Measurements from ENCODE around the gene CD99.
A peak's percentile ranks its signal among the peaks of the same experiment; 100 is the strongest.
"Not testable (repeated sequence)": the region's sequence is repeated elsewhere in the genome, so short reads cannot be mapped to it uniquely, and the experiment has no call there.

Gene CD99

DNA sequence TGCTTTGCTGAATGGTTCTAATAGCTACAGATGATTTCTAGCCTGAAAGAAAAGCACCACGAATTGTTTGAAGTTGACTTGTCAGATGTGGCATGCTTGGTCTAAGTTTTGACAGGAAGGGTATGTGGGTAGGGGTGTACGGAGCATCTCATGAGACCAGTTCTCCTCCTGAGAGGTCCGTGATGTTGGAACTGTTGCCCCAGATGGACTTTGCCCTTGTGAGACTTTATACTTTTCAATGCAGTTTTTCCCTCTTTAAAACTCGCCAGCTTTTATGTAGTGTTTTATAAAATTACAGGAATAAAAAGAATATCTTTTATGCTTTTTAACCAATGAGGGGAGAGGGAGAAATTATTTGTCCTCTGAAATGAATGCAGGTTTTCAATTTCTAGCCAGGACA, 44.2 kb downstream of the CD99 start:
- H3K27ac ChIP-seq: no peak overlapping the region
- no peak for DNase-seq
- intact Hi-C loops (cut with DNase I; ENCODE audit: low total_unique reads): no loop called here
- H3K9me3 ChIP-seq: no peaks in the 10 kb centered on the region
- TF ChIP-seq, protein P1, sequence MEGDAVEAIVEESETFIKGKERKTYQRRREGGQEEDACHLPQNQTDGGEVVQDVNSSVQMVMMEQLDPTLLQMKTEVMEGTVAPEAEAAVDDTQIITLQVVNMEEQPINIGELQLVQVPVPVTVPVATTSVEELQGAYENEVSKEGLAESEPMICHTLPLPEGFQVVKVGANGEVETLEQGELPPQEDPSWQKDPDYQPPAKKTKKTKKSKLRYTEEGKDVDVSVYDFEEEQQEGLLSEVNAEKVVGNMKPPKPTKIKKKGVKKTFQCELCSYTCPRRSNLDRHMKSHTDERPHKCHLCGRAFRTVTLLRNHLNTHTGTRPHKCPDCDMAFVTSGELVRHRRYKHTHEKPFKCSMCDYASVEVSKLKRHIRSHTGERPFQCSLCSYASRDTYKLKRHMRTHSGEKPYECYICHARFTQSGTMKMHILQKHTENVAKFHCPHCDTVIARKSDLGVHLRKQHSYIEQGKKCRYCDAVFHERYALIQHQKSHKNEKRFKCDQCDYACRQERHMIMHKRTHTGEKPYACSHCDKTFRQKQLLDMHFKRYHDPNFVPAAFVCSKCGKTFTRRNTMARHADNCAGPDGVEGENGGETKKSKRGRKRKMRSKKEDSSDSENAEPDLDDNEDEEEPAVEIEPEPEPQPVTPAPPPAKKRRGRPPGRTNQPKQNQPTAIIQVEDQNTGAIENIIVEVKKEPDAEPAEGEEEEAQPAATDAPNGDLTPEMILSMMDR (IDR thresholded peaks at IDR 0.05): no peak
- H3K4me3 ChIP-seq: no peak overlapping the region
- H3K36me3 ChIP-seq: peaks cover 58 to 73% (median 69%) of the 10 kb centered on the region in 3 donors
- H3K27me3 ChIP-seq: no peaks in the 10 kb centered on the region
- no peaks in the 10 kb centered on the region for H3K4me1 ChIP-seq

DNA sequence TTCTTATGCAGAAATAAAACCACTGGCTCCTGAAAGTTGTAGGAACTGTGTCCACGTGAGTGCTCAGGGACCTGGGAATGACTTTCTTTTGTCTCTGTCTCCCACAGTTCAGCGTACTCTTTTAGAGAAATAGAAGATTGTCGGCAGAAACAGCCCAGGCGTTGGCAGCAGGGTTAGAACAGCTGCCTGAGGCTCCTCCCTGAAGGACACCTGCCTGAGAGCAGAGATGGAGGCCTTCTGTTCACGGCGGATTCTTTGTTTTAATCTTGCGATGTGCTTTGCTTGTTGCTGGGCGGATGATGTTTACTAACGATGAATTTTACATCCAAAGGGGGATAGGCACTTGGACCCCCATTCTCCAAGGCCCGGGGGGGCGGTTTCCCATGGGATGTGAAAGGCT, 49.6 kb downstream of the CD99 start:
- H3K27me3 ChIP-seq: no peaks in the 10 kb centered on the region
- intact Hi-C loops (cut with DNase I; ENCODE audit: low total_unique reads): no loop called here
- H3K4me3 ChIP-seq: no peak overlapping the region
- H3K27ac ChIP-seq: no peak overlapping the region
- DNase-seq: peak in 1 of 2 donors; percentile 46
- peaks cover 0 to 5% (median 0%) of the 10 kb centered on the region in 4 donors for H3K4me1 ChIP-seq
- peaks cover 49 to 54% (median 52%) of the 10 kb centered on the region in 3 donors for H3K36me3 ChIP-seq
- no peaks in the 10 kb centered on the region for H3K9me3 ChIP-seq
- TF ChIP-seq, protein P1 (IDR thresholded peaks at IDR 0.05): no peak

DNA sequence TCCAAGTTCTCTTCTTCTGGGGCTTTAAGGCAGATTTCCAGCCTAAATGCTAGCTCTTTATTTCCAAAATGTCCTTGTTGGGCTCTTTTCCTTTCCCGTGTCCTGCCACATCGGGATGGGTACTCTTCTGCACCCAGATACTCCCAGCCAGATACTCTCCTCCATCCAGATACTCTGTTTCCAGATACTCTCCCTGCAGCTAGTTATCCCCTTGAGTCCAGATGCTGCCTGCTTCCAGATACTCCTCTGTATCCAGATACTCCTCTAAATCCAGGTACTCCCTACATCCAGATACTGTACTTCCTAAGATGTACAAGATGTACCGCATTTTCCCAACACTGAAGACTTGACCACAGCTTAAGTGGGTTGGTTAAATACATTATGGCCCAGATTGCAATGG, 50.3 kb downstream of the CD99 start:
- Histone ChIP-seq H3K27ac (no peak overlapping the region), H3K27me3 (no peaks in the 10 kb centered on the region), H3K4me3 (no peak overlapping the region), H3K9me3 (no peaks in the 10 kb centered on the region), H3K4me1 (peaks cover 0 to 13% (median 0%) of the 10 kb centered on the region in 4 donors), H3K36me3 (peaks cover 46 to 54% (median 50%) of the 10 kb centered on the region in 3 donors)
- intact Hi-C loops (cut with DNase I; ENCODE audit: low total_unique reads): no loop called here
- TF ChIP-seq, protein P1 (IDR thresholded peaks at IDR 0.05): no peak
- peak in 1 of 2 donors; percentile 5 for DNase-seq

DNA sequence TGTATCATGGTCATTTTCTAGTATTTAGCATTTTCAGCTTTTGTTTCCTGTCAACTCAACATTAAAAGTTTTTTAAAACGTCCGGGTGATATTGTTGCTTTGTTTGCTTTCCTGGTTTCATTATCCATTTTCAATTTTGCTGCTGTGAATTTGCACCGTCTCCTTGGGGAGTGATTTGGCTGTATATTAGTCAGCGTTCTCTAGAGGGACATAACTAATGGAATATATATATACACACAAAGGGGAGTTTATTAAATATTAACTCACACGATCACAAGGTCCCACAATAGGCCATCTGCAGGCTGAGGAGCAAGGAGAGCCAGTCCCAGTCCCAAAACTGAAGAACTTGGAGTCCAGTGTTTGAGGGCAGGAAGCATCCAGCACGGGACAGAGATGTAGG, 55.2 kb downstream of the CD99 start:
- peak in 1 of 2 donors; percentile 28 for DNase-seq
- peaks cover 0 to 20% (median 0%) of the 10 kb centered on the region in 4 donors for H3K4me1 ChIP-seq
- H3K4me3 ChIP-seq; H3K27me3 ChIP-seq; intact Hi-C loops (cut with DNase I; ENCODE audit: low total_unique reads); H3K27ac ChIP-seq; H3K9me3 ChIP-seq: not testable (repeated sequence)
- H3K36me3 ChIP-seq: peaks cover 9 to 18% (median 16%) of the 10 kb centered on the region in 3 donors

DNA sequence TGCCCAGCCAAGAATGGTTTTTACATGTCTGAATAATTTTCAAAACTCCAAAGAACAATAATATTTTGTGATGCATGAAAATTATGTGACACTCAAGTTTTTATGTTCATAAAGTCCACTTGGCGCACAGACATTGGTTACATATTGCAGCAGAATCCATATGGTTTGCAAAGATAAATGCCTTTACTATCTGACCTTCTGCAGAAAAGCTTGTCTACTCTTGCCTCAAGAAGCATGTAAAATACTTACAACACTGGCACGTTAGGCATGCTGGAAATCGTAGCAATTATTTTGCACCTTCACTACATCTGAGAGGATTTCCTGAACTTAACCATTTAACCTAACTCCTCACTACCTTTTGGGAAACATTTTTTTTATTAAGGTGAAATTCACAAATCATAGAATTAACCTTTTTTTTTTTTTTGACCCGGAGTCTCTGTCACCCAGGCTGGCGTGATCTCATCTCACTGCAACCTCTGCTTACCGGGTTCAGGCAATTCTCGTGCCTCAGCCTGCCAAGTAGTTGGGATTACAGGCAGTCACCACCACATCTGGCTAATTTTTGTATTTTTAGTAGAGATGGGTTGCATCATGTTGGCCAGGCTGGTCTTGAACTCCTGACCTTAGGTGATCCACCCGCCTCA, 57.2 kb downstream of the CD99 start:
- H3K27ac ChIP-seq: no peak overlapping the region
- no peak overlapping the region for H3K4me3 ChIP-seq
- H3K27me3 ChIP-seq: no peaks in the 10 kb centered on the region
- H3K36me3 ChIP-seq: peaks cover 0 to 5% (median 4%) of the 10 kb centered on the region in 3 donors
- TF ChIP-seq, protein P1 (IDR thresholded peaks at IDR 0.05): no peak
- peaks cover 0 to 20% (median 0%) of the 10 kb centered on the region in 4 donors for H3K4me1 ChIP-seq
- intact Hi-C loops (cut with DNase I; ENCODE audit: low total_unique reads): no loop called here
- H3K9me3 ChIP-seq: no peaks in the 10 kb centered on the region
- DNase-seq: peak in 1 of 2 donors; percentile 15

DNA sequence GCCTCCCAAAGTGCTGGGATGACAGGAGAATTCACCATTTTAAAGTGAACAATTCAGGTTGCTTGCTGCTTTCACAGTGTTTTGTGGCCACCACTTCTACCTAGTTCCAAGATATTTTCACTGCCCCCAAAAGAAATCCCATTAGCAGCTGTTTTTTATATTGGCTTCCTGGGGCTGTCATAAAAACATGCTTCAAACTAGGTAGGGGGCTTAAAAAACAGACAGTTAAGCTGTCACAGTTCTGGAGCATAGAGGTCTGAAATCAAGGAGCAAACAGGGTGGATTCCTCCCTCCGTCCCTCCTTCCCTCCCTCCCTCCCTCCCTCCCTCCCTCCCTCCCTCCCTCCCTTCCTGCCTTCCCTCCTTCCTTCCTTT, 57.7 kb downstream of the CD99 start:
- Histone ChIP-seq H3K27ac (no peak overlapping the region), H3K9me3 (no peaks in the 10 kb centered on the region), H3K4me3 (no peak overlapping the region), H3K27me3 (no peaks in the 10 kb centered on the region), H3K36me3 (no peaks in the 10 kb centered on the region), H3K4me1 (peaks cover 0 to 20% (median 0%) of the 10 kb centered on the region in 4 donors)
- intact Hi-C loops (cut with DNase I; ENCODE audit: low total_unique reads): no loop called here
- DNase-seq: no peak
- TF ChIP-seq, protein P1 (IDR thresholded peaks at IDR 0.05): no peak
